ENCODE results near the gene WDR93. TPM values are rescaled to one million over a fixed set of nuclear protein-coding genes. Genes with fewer than 3 reads are reported as not detected.

The WDR93 gene
- total RNA-seq, 1 experiment from 2014 or later, result 1.5 TPM

- in situ Hi-C loops (cut with HindIII; ENCODE audit: low pct_unique_long_range_greater_than_20kb, low sequenced_read_pairs), result no loop called here
- DNase-seq (ENCODE audit: low read depth), result no peak
Observed at GRCh38 chr15:89657686-89658200, 32.9 kb upstream of the WDR93 start.

- DNase-seq (ENCODE audit: low read depth), result no peak
- in situ Hi-C loops (cut with HindIII; ENCODE audit: low pct_unique_long_range_greater_than_20kb, low sequenced_read_pairs), result no loop called here
Observed at GRCh38 chr15:89659295-89659694, 31.3 kb upstream of the WDR93 start.

- in situ Hi-C loops (cut with HindIII; ENCODE audit: low pct_unique_long_range_greater_than_20kb, low sequenced_read_pairs), result no loop called here
- no peak for DNase-seq (ENCODE audit: low read depth)
Observed at GRCh38 chr15:89660556-89660955, 30.1 kb upstream of the WDR93 start.

GRCh38 chr15:89662893-89663626, 27.6 kb upstream of the WDR93 start:
- peak; percentile 8 for DNase-seq (ENCODE audit: low read depth)
- in situ Hi-C loops (cut with HindIII; ENCODE audit: low pct_unique_long_range_greater_than_20kb, low sequenced_read_pairs), result no loop called here

GRCh38 chr15:89664441-89665350, 25.9 kb upstream of the WDR93 start:
- no peak for DNase-seq (ENCODE audit: low read depth)
- in situ Hi-C loops (cut with HindIII; ENCODE audit: low pct_unique_long_range_greater_than_20kb, low sequenced_read_pairs), result no loop called here

- in situ Hi-C loops (cut with HindIII; ENCODE audit: low pct_unique_long_range_greater_than_20kb, low sequenced_read_pairs), result no loop called here
- no peak for DNase-seq (ENCODE audit: low read depth)
Observed at GRCh38 chr15:89665449-89666181, 25.0 kb upstream of the WDR93 start.

- DNase-seq (ENCODE audit: low read depth), result no peak
- in situ Hi-C loops (cut with HindIII; ENCODE audit: low pct_unique_long_range_greater_than_20kb, low sequenced_read_pairs), result no loop called here
Observed at GRCh38 chr15:89666184-89666857, 24.3 kb upstream of the WDR93 start.

- in situ Hi-C loops (cut with HindIII; ENCODE audit: low pct_unique_long_range_greater_than_20kb, low sequenced_read_pairs), result no loop called here
- no peak for DNase-seq (ENCODE audit: low read depth)
Observed at GRCh38 chr15:89666858-89667705, 23.5 kb upstream of the WDR93 start.

GRCh38 chr15:89667706-89667960, 23.0 kb upstream of the WDR93 start:
- DNase-seq (ENCODE audit: low read depth), result no peak
- in situ Hi-C loops (cut with HindIII; ENCODE audit: low pct_unique_long_range_greater_than_20kb, low sequenced_read_pairs), result no loop called here

GRCh38 chr15:89668171-89668570, 22.4 kb upstream of the WDR93 start:
- in situ Hi-C loops (cut with HindIII; ENCODE audit: low pct_unique_long_range_greater_than_20kb, low sequenced_read_pairs), result no loop called here
- no peak for DNase-seq (ENCODE audit: low read depth)

- DNase-seq (ENCODE audit: low read depth), result no peak
- in situ Hi-C loops (cut with HindIII; ENCODE audit: low pct_unique_long_range_greater_than_20kb, low sequenced_read_pairs), result no loop called here
Observed at GRCh38 chr15:89669309-89669865, 21.2 kb upstream of the WDR93 start.

- in situ Hi-C loops (cut with HindIII; ENCODE audit: low pct_unique_long_range_greater_than_20kb, low sequenced_read_pairs), result no loop called here
Observed at GRCh38 chr15:89669941-89670340, 20.7 kb upstream of the WDR93 start.

GRCh38 chr15:89670971-89671560, 19.5 kb upstream of the WDR93 start:
- in situ Hi-C loops (cut with HindIII; ENCODE audit: low pct_unique_long_range_greater_than_20kb, low sequenced_read_pairs), result no loop called here
- no peak for DNase-seq (ENCODE audit: low read depth)

More at GRCh38 chr15:89669941-89670340, 20.7 kb upstream of the WDR93 start:
- DNase-seq (ENCODE audit: low read depth), result no peak

- in situ Hi-C loops (cut with HindIII; ENCODE audit: low pct_unique_long_range_greater_than_20kb, low sequenced_read_pairs), result no loop called here
Observed at GRCh38 chr15:89671687-89672086, 18.9 kb upstream of the WDR93 start.

GRCh38 chr15:89672221-89673164, 18.1 kb upstream of the WDR93 start:
- DNase-seq (ENCODE audit: low read depth), result no peak

More at GRCh38 chr15:89671687-89672086, 18.9 kb upstream of the WDR93 start:
- DNase-seq (ENCODE audit: low read depth), result no peak

GRCh38 chr15:89673165-89673512, 17.5 kb upstream of the WDR93 start:
- DNase-seq (ENCODE audit: low read depth), result no peak
- in situ Hi-C loops (cut with HindIII; ENCODE audit: low pct_unique_long_range_greater_than_20kb, low sequenced_read_pairs), result no loop called here

More at GRCh38 chr15:89672221-89673164, 18.1 kb upstream of the WDR93 start:
- in situ Hi-C loops (cut with HindIII; ENCODE audit: low pct_unique_long_range_greater_than_20kb, low sequenced_read_pairs), result no loop called here
